ENCODE data around the gene MIA3. TPM values are rescaled to one million over a fixed set of nuclear protein-coding genes. Genes with fewer than 3 reads are reported as not detected.

The MIA3 gene
- total RNA-seq, 1 donor from 2014 or later = 66.0 TPM

DNA sequence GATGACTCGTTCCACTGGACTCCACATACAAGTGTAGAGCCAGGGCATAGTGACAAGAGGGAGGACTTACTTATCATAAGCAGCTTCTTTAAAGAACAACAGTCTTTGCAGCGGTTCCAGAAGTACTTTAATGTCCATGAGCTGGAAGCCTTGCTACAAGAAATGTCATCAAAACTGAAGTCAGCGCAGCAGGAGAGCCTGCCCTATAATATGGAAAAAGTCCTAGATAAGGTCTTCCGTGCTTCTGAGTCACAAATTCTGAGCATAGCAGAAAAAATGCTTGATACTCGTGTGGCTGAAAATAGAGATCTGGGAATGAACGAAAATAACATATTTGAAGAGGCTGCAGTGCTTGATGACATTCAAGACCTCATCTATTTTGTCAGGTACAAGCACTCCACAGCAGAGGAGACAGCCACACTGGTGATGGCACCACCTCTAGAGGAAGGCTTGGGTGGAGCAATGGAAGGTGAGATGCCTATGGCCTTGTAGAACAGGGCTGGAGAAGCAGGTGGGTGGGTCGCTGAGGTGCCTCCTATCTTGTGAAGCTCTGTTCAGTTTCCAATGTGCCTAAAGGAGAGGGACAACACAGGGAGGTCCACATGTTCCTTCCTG is 12.1 kb downstream of the MIA3 start:
- no peak overlapping the region for H3K27ac ChIP-seq
- intact Hi-C loops (cut with DNase I) = no loop called here
- DNase-seq = no peak

DNA sequence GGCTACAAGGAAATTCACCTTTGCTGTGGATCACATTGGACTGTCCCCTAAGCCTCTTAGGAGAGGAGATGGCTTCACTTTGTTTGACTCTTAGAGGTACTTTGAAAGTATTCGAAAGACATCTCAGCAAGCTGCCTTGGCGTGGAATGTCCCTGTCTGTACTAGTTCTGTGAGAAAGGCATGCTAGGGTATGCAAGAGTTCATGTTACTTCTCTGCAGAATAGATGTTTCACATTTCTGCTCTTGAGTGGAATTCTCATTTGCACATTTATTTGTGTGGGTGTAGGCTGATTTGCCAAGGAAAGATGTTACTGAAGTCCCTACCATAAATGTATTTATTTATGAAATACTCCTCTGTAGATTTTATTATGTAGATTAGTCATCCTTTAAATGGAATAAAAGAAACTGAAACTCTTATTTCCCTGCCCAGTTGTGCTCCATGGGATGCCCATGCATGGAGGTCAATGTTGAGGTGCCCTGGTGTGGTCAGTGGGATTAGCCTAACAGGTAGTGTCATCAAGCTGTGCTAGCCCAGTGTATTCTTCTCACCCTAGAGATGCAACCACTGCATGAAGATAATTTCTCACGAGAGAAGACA is 13.8 kb downstream of the MIA3 start:
- intact Hi-C loops (cut with DNase I) = no loop called here
- no peak overlapping the region for H3K27ac ChIP-seq
- DNase-seq (no peak), ATAC-seq (no peak)
- peaks cover 72% of the 10 kb centered on the region for H3K36me3 ChIP-seq
- no peaks in the 10 kb centered on the region for H3K27me3 ChIP-seq (ENCODE audit: low read depth)
- H3K4me3 ChIP-seq = no peak overlapping the region
- no peaks in the 10 kb centered on the region for H3K4me1 ChIP-seq
- TF ChIP-seq, protein P1, sequence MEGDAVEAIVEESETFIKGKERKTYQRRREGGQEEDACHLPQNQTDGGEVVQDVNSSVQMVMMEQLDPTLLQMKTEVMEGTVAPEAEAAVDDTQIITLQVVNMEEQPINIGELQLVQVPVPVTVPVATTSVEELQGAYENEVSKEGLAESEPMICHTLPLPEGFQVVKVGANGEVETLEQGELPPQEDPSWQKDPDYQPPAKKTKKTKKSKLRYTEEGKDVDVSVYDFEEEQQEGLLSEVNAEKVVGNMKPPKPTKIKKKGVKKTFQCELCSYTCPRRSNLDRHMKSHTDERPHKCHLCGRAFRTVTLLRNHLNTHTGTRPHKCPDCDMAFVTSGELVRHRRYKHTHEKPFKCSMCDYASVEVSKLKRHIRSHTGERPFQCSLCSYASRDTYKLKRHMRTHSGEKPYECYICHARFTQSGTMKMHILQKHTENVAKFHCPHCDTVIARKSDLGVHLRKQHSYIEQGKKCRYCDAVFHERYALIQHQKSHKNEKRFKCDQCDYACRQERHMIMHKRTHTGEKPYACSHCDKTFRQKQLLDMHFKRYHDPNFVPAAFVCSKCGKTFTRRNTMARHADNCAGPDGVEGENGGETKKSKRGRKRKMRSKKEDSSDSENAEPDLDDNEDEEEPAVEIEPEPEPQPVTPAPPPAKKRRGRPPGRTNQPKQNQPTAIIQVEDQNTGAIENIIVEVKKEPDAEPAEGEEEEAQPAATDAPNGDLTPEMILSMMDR (IDR thresholded peaks at IDR 0.05) = no peak
- no peaks in the 10 kb centered on the region for H3K9me3 ChIP-seq

More for the DNA sequence above, 12.1 kb downstream of the MIA3 start:
- TF ChIP-seq, protein P1 (IDR thresholded peaks at IDR 0.05) = no peak
- Histone ChIP-seq H3K4me1 (no peaks in the 10 kb centered on the region), H3K4me3 (no peak overlapping the region), H3K36me3 (peaks cover 82% of the 10 kb centered on the region), H3K27me3 (ENCODE audit: low read depth) (no peaks in the 10 kb centered on the region), H3K9me3 (no peaks in the 10 kb centered on the region)
- no peak for ATAC-seq

DNA sequence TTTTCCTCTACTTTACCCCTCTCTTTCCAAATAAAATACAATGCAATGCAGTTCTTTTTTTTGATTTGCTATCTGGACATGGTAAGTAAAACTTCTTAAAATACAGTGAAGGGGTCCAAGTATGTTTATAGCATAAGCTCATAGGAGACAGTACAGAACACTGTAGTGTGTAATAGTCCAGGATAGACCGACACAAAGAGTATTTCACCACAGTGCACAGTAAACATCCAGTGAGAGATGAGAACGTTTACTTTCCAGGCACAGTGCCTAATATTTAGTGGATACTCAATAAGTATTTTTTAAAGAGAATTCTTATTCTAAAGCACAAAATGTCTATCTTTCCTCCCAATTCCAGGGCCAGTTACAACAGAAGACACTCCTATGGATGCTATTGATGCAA is 14.9 kb downstream of the MIA3 start:
- Histone ChIP-seq H3K4me1 (no peaks in the 10 kb centered on the region), H3K27me3 (ENCODE audit: low read depth) (no peaks in the 10 kb centered on the region), H3K36me3 (peaks cover 72% of the 10 kb centered on the region), H3K4me3 (no peak overlapping the region), H3K9me3 (no peaks in the 10 kb centered on the region), H3K27ac (no peak overlapping the region)
- TF ChIP-seq, protein P1 (IDR thresholded peaks at IDR 0.05) = no peak
- ATAC-seq = no peak
- DNase-seq = no peak
- intact Hi-C loops (cut with DNase I) = no loop called here

DNA sequence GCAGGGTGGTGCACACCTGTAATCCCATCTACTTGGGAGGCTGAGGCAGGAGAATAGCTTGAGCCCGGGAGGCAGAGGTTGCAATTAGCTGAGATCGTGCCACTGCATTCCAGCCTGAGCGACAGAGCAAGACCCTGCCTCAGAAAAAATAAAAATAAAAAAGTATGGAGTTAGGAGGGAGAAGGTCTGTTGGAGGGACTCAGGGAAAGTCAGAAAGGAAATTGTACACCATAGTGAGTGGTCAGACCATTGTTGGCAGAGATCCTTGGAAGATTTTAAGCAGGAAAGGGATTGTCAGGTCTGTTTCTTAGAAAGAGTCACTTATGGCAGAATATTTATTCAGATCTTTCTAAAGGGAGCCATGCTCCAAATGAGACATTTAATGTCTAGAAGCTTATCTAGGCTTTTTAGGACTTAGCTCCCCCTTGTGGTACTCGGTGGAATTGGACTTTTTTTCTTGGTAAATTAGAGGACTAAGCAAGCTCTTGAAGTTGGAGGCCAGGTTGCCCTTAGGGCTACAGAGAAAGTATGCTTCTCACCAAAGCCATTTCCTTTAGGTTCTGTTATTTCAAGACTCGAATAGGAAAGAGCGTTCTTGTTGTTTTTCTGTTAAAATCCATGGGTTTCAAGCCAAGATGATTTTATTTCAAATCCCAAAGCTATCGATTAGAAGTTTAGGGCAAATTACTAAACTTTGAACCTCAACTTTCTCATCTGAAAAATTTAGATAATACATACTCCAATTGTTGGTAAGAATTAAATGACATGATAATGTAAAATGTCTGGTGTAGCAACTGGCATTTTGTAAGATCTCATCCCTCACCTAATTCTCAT is 16.5 kb downstream of the MIA3 start:
- no peak overlapping the region for H3K27ac ChIP-seq
- H3K4me1 ChIP-seq = no peaks in the 10 kb centered on the region
- H3K36me3 ChIP-seq = peaks cover 60% of the 10 kb centered on the region
- H3K27me3 ChIP-seq (ENCODE audit: low read depth) = no peaks in the 10 kb centered on the region
- no peaks in the 10 kb centered on the region for H3K9me3 ChIP-seq
- intact Hi-C loops (cut with DNase I) = no loop called here
- no peak for DNase-seq
- peak; percentile 80 to 86 for ATAC-seq
- TF ChIP-seq, protein P1 (IDR thresholded peaks at IDR 0.05) = peak; percentile 87
- H3K4me3 ChIP-seq = no peak overlapping the region

DNA sequence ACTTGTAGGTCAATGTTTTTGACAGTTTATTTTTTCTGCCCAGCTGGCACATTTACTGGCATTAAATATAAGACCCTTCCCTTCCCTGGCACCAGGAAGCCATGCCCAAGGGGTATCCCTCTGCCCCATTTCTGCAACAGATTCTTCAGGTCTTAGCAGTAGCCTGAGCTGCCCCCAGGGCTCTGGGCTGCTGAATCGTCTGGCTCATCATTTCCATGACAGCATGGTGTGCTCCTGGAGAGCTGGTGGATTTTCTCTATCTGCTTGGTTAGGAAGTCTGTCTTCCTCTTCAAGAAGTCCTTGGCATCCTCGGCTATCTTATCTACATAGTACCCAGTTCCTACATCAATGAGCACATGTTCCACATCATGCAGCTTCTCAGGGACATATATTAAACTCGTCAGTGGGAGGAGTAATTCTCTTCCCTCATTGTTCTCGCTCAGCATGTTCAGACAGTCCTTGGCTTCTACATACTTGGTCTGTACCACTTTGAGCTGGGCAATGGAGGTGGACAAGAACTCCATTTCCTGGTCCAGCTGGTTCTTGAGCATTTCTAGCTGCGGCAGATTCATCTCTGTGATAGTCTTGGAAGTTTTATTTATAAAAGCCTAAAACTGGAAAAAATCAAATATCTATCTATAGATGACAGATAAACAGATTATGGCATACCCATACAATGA is 23.5 kb downstream of the MIA3 start:
- DNase-seq = no peak
- ATAC-seq = no peak
- no peak overlapping the region for H3K4me3 ChIP-seq
- TF ChIP-seq, protein P1 (IDR thresholded peaks at IDR 0.05) = no peak
- H3K4me1 ChIP-seq = peaks cover 16% of the 10 kb centered on the region
- H3K27me3 ChIP-seq (ENCODE audit: low read depth) = no peaks in the 10 kb centered on the region
- H3K9me3 ChIP-seq = no peaks in the 10 kb centered on the region
- intact Hi-C loops (cut with DNase I) = no loop called here
- H3K27ac ChIP-seq = no peak overlapping the region
- H3K36me3 ChIP-seq = peaks cover 24% of the 10 kb centered on the region
